ENCODE results near the gene ICAM1. TPM values are rescaled to one million over a fixed set of nuclear protein-coding genes. Genes with fewer than 3 reads are reported as not detected.

The ICAM1 gene
- total and polyA plus RNA-seq, 2 of the 13 experiments (the other 11 are each of a cell fraction or from before 2014, with no cell fraction given) = 37.9 to 98.4 TPM

GRCh38 chr19:10335352-10335985 is 64.5 kb downstream of the ICAM1 start (continued):
- TF ChIP-seq PRDM10 (CRISPR knock-in tag; IDR thresholded peaks at IDR 0.05; ENCODE audit: low read depth) (peak; percentile 46; the same call in 1 of the 2 replicates), ZNF687 (CRISPR knock-in tag; IDR thresholded peaks at IDR 0.05) (0 out of 2 replicates have a peak, but pooled peaks have one; percentile 8), CC2D1A (CRISPR knock-in tag; IDR thresholded peaks at IDR 0.05) (no peak), ZNF619 (CRISPR knock-in tag; IDR thresholded peaks at IDR 0.05) (no peak), GLI4 (CRISPR knock-in tag; IDR thresholded peaks at IDR 0.05; ENCODE audit: borderline replicate concordance) (no peak), ATF7 (IDR thresholded peaks at IDR 0.05) (no peak), ATF7 (CRISPR knock-in tag; IDR thresholded peaks at IDR 0.05) (no peak), TEAD3 (CRISPR knock-in tag; optimal IDR thresholded peaks at IDR 0.05; ENCODE audit: borderline replicate concordance) (no peak), RFXANK (CRISPR knock-in tag; IDR thresholded peaks at IDR 0.05) (no peak), ZNF7 (CRISPR knock-in tag; IDR thresholded peaks at IDR 0.05) (no peak), TRIM22 (IDR thresholded peaks at IDR 0.05) (no peak), SRSF1 (optimal IDR thresholded peaks at IDR 0.05; ENCODE audit: low read depth, low read length) (peak; percentile 68), THAP11 (CRISPR knock-in tag; IDR thresholded peaks at IDR 0.05) (peak; percentile 30; the same call in 1 of the 2 replicates), FOXO1 (CRISPR knock-in tag; IDR thresholded peaks at IDR 0.05) (peak; percentile 53; the same call in 1 of the 2 replicates), KMT2B (CRISPR knock-in tag; IDR thresholded peaks at IDR 0.05) (no peak), RXRA (CRISPR knock-in tag; IDR thresholded peaks at IDR 0.05) (peak; percentile 55; the same call in 1 of the 2 replicates), ZNF335 (CRISPR knock-in tag; IDR thresholded peaks at IDR 0.05) (0 out of 2 replicates have a peak, but pooled peaks have one; percentile 41), RFX3 (CRISPR knock-in tag; IDR thresholded peaks at IDR 0.05) (no peak), ZFP41 (CRISPR knock-in tag; IDR thresholded peaks at IDR 0.05; ENCODE audit: borderline replicate concordance) (peak; percentile 26; the same call in 1 of the 2 replicates)
- TF ChIP-seq, protein P1, sequence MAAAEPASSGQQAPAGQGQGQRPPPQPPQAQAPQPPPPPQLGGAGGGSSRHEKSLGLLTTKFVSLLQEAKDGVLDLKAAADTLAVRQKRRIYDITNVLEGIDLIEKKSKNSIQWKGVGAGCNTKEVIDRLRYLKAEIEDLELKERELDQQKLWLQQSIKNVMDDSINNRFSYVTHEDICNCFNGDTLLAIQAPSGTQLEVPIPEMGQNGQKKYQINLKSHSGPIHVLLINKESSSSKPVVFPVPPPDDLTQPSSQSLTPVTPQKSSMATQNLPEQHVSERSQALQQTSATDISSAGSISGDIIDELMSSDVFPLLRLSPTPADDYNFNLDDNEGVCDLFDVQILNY (CRISPR knock-in tag; conservative IDR thresholded peaks at IDR 0.05) = no peak

All from HepG2 (cell line).